Measurements from ENCODE around the gene CFAP299. TPM values are rescaled to one million over a fixed set of nuclear protein-coding genes. Genes with fewer than 3 reads are reported as not detected.
"Not testable (repeated sequence)": the region's sequence is repeated elsewhere in the genome, so short reads cannot be mapped to it uniquely, and the experiment has no call there.

The CFAP299 gene
- total RNA-seq, 2 donors from 2014 or later: not detected

GRCh38 chr4:80731436-80731835, 395.9 kb downstream of the CFAP299 start:
- Histone ChIP-seq H3K9ac (ENCODE audit: extremely low read depth, low read length, poor library complexity, severe bottlenecking) (no peak overlapping the region), H3K36me3 (ENCODE audit: control insufficient read depth, insufficient read depth, low read length) (no peaks in the 10 kb centered on the region), H3K4me3 (ENCODE audit: low read length) (no peak overlapping the region), H3K4me1 (ENCODE audit: control insufficient read depth, insufficient read depth, low read length) (peaks cover 3% of the 10 kb centered on the region), H3K27me3 (ENCODE audit: control insufficient read depth, insufficient read depth, low read length, poor library complexity, severe bottlenecking) (peaks cover 25% of the 10 kb centered on the region), H3K9me3 (ENCODE audit: control insufficient read depth, low read length) (no peaks in the 10 kb centered on the region), H3K27ac (ENCODE audit: low read depth, low read length) (no peak overlapping the region)
- Mint-ChIP-seq H3K36me3 (ENCODE audit: low read depth) (no peaks in the 10 kb centered on the region), H3K4me3 (no peak overlapping the region), H3K4me1 (peaks cover 12% of the 10 kb centered on the region), H3K27me3 (ENCODE audit: insufficient read depth) (peaks cover 23% of the 10 kb centered on the region), H3K27ac (no peak overlapping the region), H3K9me3 (no peaks in the 10 kb centered on the region)
- WGBS, 2 experiments (ENCODE audit: insufficient coverage in 1 of 2, insufficient read length in 1 of 2): 82 to 93% methylated on average over 1 of the region's 1 CpG
- TF ChIP-seq CTCF (conservative IDR thresholded peaks at IDR 0.05): no peak
- DNase-seq: no peak

- DNase-seq: no peak
- Mint-ChIP-seq H3K36me3 (ENCODE audit: low read depth) (no peaks in the 10 kb centered on the region), H3K27me3 (ENCODE audit: insufficient read depth) (peaks cover 18% of the 10 kb centered on the region), H3K4me3 (no peak overlapping the region), H3K4me1 (peaks cover 12% of the 10 kb centered on the region), H3K27ac (no peak overlapping the region), H3K9me3 (peaks cover 4% of the 10 kb centered on the region)
- Histone ChIP-seq H3K9me3 (ENCODE audit: control insufficient read depth, low read length) (no peaks in the 10 kb centered on the region), H3K4me1 (ENCODE audit: control insufficient read depth, insufficient read depth, low read length) (peaks cover 3% of the 10 kb centered on the region), H3K4me3 (ENCODE audit: low read length) (no peak overlapping the region), H3K27me3 (ENCODE audit: control insufficient read depth, insufficient read depth, low read length, poor library complexity, severe bottlenecking) (peaks cover 20% of the 10 kb centered on the region), H3K36me3 (ENCODE audit: control insufficient read depth, insufficient read depth, low read length) (no peaks in the 10 kb centered on the region), H3K27ac (ENCODE audit: low read depth, low read length) (no peak overlapping the region), H3K9ac (ENCODE audit: extremely low read depth, low read length, poor library complexity, severe bottlenecking) (no peak overlapping the region)
- WGBS, 2 experiments (ENCODE audit: insufficient coverage in 1 of 2, insufficient read length in 1 of 2): 86% methylated on average over 1 of the region's 1 CpG; no CpG with 5 or more reads in 1 of the 2 experiments
- TF ChIP-seq CTCF (conservative IDR thresholded peaks at IDR 0.05): no peak
Observed at GRCh38 chr4:80732010-80732409, 396.5 kb downstream of the CFAP299 start.

- H3K9me3 Mint-ChIP-seq: peaks cover 11% of the 10 kb centered on the region
- peaks cover 23% of the 10 kb centered on the region for H3K4me1 Mint-ChIP-seq
- Histone ChIP-seq H3K4me1 (ENCODE audit: control insufficient read depth, insufficient read depth, low read length) (no peaks in the 10 kb centered on the region), H3K4me3 (ENCODE audit: low read length) (no peak overlapping the region), H3K27me3 (ENCODE audit: control insufficient read depth, insufficient read depth, low read length, poor library complexity, severe bottlenecking) (no peaks in the 10 kb centered on the region), H3K9me3 (ENCODE audit: control insufficient read depth, low read length) (no peaks in the 10 kb centered on the region), H3K36me3 (ENCODE audit: control insufficient read depth, insufficient read depth, low read length) (no peaks in the 10 kb centered on the region), H3K9ac (ENCODE audit: extremely low read depth, low read length, poor library complexity, severe bottlenecking) (no peak overlapping the region), H3K27ac (ENCODE audit: low read depth, low read length) (no peak overlapping the region)
- WGBS, 2 experiments (ENCODE audit: insufficient coverage in 1 of 2, insufficient read length in 1 of 2): 54 to 89% methylated on average over 2 of the region's 2 CpGs
- peaks cover 11% of the 10 kb centered on the region for H3K27me3 Mint-ChIP-seq (ENCODE audit: insufficient read depth)
- H3K4me3 Mint-ChIP-seq: no peak overlapping the region
- TF ChIP-seq CTCF (conservative IDR thresholded peaks at IDR 0.05): no peak
- no peaks in the 10 kb centered on the region for H3K36me3 Mint-ChIP-seq (ENCODE audit: low read depth)
- DNase-seq: no peak
- no peak overlapping the region for H3K27ac Mint-ChIP-seq
Observed at GRCh38 chr4:80740375-80740774, 404.8 kb downstream of the CFAP299 start.

- not testable (repeated sequence) for H3K9ac ChIP-seq (ENCODE audit: extremely low read depth, low read length, poor library complexity, severe bottlenecking); H3K9me3 ChIP-seq (ENCODE audit: control insufficient read depth, low read length); DNase-seq; H3K27ac ChIP-seq (ENCODE audit: low read depth, low read length); H3K4me3 ChIP-seq (ENCODE audit: low read length); H3K4me1 ChIP-seq (ENCODE audit: control insufficient read depth, insufficient read depth, low read length); H3K4me3 Mint-ChIP-seq; H3K27ac Mint-ChIP-seq; H3K4me1 Mint-ChIP-seq; H3K9me3 Mint-ChIP-seq; H3K36me3 ChIP-seq (ENCODE audit: control insufficient read depth, insufficient read depth, low read length); H3K36me3 Mint-ChIP-seq (ENCODE audit: low read depth)
- WGBS, 2 experiments (ENCODE audit: insufficient coverage in 1 of 2, insufficient read length in 1 of 2): 87 to 91% methylated on average over 6 of the region's 6 CpGs
- H3K27me3 Mint-ChIP-seq (ENCODE audit: insufficient read depth): peaks cover 22% of the 10 kb centered on the region
- peaks cover 14% of the 10 kb centered on the region for H3K27me3 ChIP-seq (ENCODE audit: control insufficient read depth, insufficient read depth, low read length, poor library complexity, severe bottlenecking)
Observed at GRCh38 chr4:80749558-80749957, 414.0 kb downstream of the CFAP299 start.

All from endodermal cell (in vitro differentiated cells).